HG03139 (cell line): Measurements from ENCODE around the gene C4A.
"Not testable (repeated sequence)": the region's sequence is repeated elsewhere in the genome, so short reads cannot be mapped to it uniquely, and the experiment has no call there.

ENCODE experiments used
- ATAC-seq: cut with Tn5 transposase; IDR thresholded peaks from one replicate; pipeline ENCODE4 v1.9.1; 2021; ENCODE audit not compliant: unreplicated experiment

C4A gene

DNA sequence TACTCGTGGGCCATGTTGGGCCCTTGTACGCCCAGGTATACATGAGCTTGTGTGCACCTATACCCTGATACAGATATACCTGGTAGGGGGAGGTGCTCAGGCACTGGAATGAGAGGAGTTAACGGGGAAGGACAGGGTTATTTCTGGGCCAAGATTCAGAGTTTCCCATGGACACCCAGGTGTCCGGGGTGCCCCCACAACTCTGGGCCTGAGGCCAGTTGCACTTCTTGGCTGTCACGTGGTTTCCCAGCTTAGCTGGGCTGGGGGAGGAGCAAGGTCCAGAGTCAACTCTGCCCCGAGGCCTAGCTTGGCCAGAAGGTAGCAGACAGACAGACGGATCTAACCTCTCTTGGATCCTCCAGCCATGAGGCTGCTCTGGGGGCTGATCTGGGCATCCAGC is at the start of gene C4A:
TSS of gene C4A (plus strand) at position 314 of the 400 bp plus-strand sequence. CDS start at position 365, 51 bp downstream.
- ATAC-seq, result not testable (repeated sequence)

DNA sequence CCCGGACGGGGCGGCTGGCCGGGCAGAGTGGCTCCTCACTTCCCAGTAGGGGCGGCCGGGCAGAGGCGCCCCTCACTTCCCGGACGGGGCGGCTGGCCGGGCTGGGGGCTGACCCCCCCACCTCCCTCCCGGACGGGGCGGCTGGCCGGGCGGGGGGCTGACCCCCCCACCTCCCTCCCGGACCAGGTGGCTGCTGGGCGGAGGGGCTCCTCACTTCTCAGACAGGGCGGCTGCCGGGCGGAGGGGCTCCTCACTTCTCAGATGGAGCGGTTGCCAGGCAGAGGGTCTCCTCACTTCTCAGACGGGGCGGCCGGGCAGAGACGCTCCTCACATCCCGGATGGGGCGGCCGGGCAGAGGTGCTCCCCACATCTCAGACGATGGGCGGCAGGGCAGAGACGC is 49.7 kb upstream of the C4A start:
- not testable (repeated sequence) for ATAC-seq

DNA sequence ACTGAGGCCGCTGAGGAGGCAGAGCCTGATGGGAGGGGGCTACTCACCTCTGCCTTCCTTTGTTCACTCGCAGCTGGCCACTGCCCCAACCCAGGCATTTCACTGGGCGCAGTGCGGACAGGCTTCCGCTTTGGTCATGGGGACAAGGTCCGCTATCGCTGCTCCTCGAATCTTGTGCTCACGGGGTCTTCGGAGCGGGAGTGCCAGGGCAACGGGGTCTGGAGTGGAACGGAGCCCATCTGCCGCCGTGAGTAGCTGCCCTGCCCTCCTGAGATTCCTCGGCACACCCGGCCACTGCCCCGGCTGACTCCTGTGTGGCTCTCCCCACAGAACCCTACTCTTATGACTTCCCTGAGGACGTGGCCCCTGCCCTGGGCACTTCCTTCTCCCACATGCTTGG is 48.3 kb upstream of the C4A start:
- ATAC-seq, result no peak

GRCh38 chr6:31935021-31935420 is 46.8 kb upstream of the C4A start:
- ATAC-seq, result no peak

GRCh38 chr6:31935823-31936222 is 46.0 kb upstream of the C4A start:
- ATAC-seq, result no peak

DNA sequence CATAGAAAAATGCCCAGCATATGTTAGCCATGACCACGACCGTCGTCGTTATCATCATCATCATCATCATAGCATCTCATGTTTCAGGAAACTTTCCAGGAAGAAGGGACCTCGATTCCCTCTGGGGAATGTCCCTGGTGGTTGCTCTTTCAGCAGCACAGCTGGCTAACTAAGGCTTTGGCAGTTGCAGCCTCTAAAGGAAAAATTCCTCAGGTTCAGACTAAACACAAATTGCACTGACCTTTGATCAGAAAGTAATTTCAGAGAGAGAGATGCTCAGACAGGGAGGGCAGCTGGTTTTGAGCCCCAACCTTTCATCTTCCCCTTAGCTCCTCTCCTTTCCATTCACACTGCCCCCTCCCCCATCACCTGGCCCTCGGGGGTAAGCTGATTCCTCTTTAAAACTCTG is 41.6 kb upstream of the C4A start:
- no peak for ATAC-seq

GRCh38 chr6:31943742-31944141 is 38.1 kb upstream of the C4A start:
- no peak for ATAC-seq

DNA sequence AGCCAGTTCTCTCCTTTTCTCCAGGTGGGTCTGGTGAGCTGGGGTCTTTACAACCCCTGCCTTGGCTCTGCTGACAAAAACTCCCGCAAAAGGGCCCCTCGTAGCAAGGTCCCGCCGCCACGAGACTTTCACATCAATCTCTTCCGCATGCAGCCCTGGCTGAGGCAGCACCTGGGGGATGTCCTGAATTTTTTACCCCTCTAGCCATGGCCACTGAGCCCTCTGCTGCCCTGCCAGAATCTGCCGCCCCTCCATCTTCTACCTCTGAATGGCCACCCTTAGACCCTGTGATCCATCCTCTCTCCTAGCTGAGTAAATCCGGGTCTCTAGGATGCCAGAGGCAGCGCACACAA is 36.7 kb upstream of the C4A start:
- ATAC-seq, result no peak

GRCh38 chr6:31945507-31946369 is 36.1 kb upstream of the C4A start, which contains the start of gene CFB:
CFB (plus strand) TSS chr6:31946095; CDS start chr6:31946222, 127 bp downstream.
- no peak for ATAC-seq

GRCh38 chr6:31946370-31946885 is 35.4 kb upstream of the C4A start:
- ATAC-seq, result no peak

- ATAC-seq, result no peak
Measured at GRCh38 chr6:31947070-31947675, 34.7 kb upstream of the C4A start.

DNA sequence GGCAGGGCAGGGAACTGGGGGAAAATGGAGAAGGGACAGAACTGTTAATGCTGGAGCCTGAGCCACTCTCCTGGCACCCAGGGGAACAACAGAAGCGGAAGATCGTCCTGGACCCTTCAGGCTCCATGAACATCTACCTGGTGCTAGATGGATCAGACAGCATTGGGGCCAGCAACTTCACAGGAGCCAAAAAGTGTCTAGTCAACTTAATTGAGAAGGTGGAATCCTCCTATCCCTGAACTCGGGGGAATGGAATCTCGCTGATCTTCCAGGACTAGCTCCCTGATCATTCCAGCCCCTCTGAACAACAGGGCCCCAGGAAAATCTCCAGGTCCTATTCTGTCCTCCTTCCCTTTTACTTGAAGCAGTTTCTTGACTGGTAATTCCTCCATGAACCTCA is 34.0 kb upstream of the C4A start:
- no peak for ATAC-seq

GRCh38 chr6:31948306-31948705 is 33.6 kb upstream of the C4A start:
- no peak for ATAC-seq

GRCh38 chr6:31948753-31949413 is 33.0 kb upstream of the C4A start:
- ATAC-seq, result no peak

DNA sequence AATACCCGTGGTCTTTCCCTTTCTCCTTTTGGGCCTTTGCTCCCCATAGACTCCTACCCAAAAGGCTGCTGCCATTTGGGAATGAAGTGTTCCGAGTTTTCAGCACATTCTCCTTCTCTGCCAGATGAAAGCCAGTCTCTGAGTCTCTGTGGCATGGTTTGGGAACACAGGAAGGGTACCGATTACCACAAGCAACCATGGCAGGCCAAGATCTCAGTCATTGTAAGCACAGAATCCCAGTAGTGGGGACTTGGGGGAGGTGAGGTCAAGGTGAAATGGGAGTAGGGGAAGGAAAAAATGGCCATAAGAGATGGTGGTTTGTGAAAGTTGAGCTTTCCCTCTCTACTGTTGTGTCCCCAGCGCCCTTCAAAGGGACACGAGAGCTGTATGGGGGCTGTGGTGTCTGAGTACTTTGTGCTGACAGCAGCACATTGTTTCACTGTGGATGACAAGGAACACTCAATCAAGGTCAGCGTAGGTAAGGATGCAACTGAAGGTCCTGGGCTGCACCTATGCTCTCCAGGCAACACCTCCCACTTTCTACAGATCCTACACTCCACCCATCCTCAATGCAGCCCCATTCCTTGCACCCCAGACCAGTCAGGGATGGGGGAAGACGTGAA is 31.8 kb upstream of the C4A start:
- no peak for ATAC-seq

DNA sequence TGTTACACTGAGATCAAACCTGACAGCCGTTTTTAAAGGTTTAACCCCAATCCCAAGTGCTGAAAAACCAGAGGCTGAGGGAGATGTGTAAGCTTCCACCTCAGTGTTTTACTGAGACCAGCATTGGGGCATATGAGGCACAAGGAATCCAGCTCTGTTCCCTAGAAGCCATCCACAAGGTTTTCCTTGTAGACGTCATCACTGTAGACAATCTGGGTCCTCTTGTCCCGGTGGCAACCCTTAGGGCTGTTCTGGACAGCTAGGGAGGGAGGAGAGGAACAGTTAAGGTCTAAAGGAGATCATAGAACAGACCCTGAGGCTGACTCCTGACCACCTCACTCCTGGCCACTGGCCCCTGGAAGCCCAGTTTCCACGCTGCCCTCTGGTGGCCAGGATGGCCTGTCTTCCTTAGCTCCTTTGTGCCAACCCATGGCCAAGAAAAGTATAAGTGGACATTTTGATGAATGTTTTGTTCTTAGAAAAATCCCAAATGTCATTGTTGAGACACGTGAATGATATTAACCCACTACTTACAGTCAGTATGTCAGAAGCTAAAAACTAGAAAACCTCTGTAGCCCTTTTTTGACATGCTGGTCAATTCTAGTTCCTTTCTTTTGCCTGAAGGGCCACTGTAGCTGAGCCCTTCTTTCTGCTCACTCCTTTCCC is 29.6 kb upstream of the C4A start:
- ATAC-seq, result no peak

DNA sequence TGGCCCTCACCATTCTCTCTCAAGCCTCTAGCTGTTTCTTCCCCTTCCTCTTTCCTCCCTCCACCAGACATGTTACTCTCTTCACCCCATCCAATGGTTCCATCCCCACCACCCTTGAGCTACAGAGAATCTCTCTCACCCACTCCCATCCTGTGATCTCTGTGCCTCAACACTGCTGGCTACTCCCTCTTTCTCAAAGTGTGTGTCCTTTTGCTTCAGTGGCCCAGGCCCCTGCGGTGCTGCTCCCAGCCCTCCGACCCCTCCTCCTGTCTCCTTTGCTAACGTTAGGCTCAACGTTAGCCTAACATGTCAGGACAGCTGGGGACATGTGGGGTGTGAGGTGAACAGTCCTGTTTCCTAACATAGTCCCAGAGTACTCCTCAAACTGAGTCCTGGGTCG is 29.0 kb upstream of the C4A start:
- no peak for ATAC-seq

GRCh38 chr6:31954511-31954910 is 27.3 kb upstream of the C4A start:
- ATAC-seq, result no peak

DNA sequence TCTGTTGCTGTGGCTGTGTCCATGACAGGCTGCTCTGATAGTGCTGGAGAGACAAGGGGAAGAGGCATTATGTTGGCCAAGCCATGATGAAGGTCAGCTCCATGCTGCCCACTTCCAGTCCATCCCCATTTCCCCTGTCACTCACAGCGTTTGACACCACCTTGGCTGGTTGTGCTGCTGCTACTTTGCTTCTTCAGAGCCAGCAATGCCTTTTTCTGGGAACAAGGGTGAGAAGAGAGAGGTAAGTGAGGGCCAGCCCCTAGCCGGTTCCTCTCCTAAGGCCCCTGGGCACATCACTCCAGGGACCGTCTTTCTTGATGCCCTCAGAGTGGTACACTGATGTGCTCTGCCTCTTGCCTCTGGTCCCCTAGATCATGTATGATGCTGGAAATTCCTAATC is 25.1 kb upstream of the C4A start:
- ATAC-seq, result no peak

- no peak for ATAC-seq
Measured at GRCh38 chr6:31958412-31958740, 23.5 kb upstream of the C4A start.
